HG02642 (cell line): ENCODE data around the gene NCKIPSD.

Experiments used
- ATAC-seq: cut with Tn5 transposase; IDR thresholded peaks from one replicate; pipeline ENCODE4 v1.9.1; 2021; ENCODE audit warnings: mild to moderate bottlenecking; ENCODE audit not compliant: unreplicated experiment, poor library complexity

Gene NCKIPSD

DNA sequence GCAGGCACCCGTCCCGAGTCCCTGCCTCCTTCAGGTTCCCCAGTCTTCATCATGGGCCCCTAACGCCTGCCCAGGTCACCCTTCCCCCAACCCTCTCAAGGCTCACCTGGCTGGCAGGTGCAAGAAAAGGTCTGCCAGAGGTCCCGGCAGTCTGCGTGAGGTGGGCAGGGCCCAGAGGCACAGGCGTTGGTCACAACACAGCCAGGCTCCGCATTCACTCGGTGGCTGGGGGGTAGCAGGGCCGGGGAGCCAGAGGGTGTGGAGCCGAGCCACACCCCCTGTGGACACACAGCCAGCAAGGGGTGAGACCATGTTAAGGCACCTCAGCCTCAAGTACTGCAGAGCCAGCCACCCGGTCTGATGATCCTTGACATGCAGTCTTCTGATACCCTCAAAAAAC is 33.9 kb downstream of the NCKIPSD start:
- no peak for ATAC-seq

DNA sequence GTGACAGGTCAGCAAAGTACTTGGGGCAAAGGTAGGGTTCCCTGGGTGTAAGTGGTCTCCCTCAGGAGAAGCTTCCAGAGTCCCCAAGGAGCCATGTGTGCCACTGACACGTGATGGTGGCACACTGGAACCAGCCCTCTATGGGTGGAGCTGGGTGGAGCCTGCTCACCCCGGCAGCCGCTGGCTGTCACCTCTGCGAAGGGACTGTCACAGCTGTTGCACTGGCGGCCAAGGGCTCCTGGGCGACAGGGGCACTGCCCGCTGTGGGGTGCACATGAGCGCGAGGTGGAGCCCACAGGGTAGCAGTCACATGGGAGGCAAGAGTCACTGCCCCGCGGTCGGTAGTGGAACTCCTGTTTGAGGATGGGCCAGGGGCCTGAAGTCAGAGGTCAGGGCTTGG is 35.0 kb downstream of the NCKIPSD start:
- ATAC-seq, result no peak

DNA sequence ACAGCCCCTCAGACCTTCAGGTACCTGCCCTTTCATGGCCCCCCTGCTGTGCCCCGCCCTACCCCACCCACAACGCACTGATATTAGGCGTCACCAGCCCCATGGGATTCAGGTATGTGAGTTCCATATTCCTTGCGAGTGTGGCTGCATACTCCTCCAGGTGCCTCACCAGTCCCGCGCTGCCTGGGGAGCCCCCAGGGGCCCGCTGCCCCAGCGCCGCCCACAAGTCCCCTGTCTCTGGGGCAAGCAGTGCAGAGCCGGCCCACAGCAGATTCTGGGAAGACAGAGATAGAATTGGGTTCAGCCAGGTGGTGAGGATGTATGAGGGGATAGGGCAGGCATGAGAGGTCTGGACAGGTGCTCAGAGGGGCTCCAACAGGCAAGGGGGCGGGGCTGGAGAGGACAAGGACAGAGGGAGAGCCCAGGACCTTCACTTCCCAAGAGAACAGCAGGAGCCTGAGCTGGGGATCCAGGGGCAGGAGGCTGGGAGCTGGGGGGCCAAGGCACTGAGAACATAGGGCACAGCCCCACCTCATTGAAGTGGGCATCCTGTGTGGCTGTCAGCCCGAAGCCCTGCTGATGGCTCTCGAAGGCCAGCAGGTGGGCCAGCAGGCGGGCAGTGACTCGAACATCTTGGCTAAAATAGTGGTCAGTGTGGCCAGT is 37.4 kb downstream of the NCKIPSD start:
- ATAC-seq, result no peak

DNA sequence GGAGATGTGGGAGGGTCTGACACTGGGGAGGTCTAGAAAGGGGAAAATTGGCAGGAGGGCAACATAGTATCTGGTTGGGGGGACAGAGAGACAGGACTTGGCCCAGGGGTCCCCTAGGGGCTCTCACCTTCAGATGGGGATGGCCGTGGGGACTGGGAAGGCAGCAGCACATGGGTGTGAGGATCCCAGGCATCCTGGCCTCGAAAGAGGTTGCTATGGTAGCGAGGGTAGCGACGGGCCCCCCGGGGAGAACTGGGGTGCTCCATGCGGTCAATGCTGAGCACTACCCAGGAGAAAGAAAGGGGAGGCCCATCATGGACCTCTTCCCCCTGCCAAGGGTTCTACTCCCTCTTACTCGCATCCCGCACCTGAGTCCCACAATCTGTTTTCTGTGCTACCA is 38.0 kb downstream of the NCKIPSD start:
- no peak for ATAC-seq

DNA sequence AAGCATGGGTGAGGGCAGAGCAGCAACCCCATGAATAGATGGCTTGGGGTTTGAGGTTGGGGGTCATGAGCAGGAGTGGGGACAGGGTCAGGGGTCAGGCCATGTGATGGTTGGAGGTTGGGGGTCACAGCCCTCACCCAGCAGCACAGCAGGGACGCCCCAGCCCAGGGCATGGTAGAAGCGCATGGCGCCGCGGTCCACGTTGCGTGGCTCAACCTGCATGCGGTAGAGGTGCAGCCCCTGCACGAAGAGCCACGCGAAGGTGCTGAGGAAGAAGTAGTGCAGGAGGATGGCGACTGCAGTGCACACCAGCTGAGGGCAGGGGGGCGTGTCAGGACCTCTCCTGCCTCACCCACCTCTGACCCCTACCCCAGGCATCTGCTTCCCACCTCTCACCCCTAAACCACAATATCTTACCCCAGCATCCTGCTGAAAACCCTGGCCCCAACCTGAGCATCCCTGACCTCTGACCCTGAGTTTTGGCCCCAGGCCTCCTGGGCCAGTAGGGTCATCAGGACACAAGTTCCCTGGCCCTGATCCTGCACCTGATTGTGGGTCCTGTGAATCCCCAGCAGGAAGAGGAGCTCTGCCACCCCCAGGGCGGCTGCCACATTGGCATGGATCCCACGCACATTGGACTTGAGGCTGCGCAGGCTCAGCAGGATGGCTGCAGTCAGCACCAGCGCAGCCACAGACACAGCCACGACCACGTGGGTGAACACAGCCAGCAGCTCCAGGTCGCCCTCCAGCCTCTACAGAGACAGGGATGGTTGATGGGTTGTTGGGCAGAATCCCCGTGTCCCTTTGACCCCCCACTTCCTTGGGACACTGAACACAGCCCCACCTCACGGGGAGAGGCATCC is 40.6 kb downstream of the NCKIPSD start:
- ATAC-seq, result no peak

DNA sequence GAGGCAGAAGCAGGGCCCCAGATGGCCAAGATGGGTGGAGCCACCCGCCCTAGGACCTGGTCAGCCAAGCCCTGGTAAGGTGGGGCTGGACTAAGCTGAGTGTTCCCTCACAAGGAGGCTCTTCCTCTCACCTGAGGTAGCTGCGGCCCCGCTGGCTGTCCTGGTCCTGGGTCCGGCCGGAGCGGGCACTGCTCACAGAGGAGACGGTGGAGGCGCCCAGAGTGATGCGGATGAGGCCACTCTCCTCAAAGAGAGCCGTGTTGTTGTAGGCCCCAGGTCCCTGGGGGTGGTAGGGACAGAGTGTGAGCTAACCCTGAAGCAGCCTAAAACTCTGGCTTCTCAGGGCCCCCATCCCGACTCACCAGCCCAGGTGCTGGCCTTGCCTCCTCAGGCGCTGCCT is 43.1 kb downstream of the NCKIPSD start:
- no peak for ATAC-seq

DNA sequence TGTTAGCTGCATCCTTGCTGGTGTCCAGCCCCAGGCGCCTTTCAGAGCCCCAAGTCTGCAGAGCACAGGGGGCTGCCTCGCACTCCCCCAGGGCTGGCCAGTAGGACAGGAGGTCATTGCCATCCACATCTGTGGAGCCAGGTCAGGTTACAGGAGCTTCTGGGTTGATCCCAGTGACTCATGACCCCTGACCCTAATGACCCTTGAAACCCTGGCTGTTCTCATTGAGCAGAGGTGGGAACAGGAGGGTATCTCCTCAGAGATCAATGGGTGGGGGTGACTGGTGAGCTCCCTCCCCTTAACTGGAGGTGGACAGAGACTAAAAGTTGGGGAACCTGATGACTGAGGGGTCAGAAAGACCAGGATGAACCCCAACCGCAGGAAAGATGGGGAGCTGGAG is 44.3 kb downstream of the NCKIPSD start:
- no peak for ATAC-seq

DNA sequence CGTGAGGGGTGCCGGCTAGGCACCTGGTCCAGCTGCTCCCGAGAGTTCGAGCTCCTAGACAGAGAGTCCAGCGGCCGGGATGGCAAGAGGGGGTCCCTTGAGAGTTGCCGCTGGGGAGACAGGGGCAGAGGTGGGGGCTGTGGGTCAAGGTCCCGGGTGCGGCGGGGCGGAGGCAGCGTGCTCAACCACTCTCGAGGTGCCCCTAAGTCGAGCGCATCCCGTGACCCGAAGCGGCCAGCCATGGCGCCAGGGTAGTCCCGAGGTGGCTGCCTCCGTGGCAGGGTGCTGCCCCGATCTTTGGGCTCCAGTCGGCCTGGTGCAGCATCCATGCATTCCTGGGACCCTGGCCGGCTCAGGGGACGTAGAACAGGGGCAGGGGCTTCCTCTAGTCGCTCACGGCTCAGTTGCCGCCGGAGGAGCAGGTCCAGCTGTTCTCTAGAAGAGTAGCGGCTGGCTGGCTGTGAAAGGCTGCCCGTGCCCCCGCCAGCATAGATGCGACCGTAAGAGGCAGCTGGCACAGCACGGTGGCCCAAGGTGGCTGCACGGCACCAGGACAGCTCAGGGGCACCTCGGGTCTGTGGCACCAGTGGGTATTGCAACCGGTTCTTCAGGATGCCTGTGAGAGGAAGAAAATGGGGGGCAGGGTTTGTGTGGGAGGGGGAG is 45.6 kb downstream of the NCKIPSD start:
- no peak for ATAC-seq

DNA sequence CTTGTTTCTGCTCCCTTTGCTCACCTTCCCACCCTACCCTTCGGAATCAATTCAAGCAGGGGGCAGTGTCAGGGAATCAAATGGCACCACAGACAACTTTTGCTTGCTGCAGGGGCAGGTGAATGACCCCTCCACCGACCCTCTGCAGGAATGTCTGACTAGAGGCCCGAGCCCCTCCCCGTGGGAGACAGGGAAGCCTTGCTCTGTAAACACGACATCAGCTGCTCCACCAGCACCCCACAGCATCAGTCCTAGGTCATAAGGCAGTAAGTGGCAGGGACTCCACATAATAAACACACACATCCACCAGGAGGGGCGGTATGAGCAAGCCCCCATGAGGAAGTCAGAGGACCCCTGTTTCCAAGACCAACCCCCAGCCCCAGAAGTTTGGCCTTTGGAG is 48.4 kb downstream of the NCKIPSD start:
- ATAC-seq, result no peak

DNA sequence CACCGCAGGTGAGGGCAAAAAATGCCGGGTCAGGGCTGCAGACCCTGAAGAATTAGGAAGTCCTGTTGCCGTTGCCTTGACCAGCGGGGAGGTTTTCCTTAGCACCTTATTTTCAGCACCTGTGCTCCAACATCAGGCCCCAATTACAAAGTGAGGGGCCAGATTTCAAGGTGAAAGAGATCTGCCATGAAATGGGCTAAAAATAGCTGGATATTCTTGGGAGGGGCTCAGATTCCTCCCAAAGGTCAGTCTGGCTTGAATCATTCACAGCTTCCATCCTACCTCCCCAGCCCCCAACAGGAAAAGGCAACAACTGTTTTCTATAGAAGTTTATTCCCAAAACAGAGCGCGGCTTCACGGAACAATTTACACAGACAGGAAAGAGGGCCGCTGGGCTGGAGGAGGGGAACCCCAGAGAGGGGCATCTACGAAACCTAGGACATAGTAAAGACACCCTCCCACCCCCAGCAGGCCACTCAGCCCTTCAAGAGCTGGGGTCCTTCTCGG is 49.5 kb downstream of the NCKIPSD start:
- no peak for ATAC-seq

DNA sequence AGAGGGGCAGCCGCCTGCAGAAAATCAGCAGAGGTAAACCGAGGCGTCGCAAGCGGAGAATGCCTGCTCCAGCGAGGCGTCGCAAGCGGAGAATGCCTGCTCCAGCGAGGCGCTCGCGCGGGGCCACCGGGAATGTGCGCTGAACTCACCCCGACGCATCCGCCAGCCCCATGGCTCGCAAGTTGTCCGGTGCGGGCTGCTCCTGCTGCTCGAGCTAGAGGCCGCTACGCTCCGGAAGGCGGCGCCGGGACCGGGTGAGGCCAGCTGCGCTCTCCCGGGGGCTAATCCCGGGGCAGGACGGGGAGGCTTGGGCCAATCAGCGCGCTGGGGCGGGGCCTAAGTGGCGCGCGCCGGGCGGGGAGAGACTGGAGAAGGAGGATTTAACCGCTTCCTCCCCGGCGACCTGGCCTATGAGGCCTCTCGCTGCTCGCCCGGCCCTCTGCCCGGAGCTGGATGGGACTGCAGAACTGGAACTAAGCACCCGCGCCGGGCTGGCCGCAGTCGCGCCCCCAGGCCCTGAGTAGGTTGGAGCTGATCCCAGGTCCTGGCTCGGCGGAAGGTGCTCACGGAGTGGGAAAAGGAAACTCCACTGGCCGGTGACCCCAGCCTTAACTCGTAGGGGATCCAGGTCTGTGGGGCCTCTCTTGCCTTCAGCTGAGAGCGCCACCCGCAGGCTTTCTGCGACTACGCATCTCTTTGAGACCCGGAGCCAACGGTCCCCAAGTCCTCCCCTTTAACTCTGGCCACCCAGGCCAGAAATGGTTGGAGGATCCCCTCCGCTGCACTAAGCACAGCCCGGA is 50.3 kb downstream of the NCKIPSD start, which contains the start of gene SLC26A6:
Gene SLC26A6 (minus strand): TSS at position 240 of the 800 bp plus-strand sequence. CDS start 68 bp downstream, at position 172.
- ATAC-seq, result peak; percentile 92

DNA sequence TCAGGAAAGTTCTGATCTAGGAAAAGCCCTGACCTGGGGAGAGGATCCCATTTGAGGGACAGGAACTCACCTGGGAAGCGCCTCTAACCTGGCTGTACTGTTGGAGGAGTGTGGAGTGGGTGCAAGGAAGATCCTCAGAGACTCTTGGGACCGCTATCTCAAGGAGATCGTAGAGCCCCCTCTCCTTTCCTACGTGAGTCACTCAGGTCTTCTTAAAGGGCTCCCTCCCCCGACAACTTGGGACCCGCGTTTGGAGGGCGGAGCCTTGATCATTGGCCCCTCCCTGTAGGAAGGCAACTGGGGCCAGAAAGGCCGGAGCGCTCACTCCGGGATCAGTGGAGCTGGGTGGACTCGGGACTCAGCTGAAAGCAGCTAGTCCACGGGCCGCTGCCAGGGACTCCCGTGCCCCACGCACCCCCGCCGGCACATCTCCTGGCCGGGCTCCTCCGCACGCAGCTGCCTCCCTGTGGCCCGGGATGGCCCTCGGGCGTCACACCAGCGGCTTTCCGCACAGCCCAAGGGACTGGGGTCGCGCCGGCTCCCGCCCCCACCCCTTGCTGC is 51.0 kb downstream of the NCKIPSD start:
- ATAC-seq, result peak; percentile 23

DNA sequence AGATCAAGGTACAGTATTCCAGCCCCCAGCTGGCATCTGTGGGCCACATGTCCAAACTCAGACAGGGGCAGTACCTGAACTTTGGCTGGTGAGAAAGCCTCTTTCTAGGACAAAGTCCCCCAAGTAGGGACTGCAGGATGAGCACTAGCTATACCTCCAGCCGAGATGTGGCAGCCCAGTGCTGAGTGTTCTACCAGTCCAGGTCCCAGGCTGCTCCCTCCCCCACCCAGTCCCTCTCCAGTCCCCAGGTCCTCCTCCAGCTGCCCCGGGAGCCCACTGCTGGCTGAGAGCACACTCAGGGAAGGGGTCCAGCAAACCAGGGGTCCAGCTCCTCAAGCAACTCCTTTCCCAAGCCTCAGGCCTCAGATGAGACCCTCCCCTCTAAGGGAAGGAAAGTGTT is 52.0 kb downstream of the NCKIPSD start:
- no peak for ATAC-seq

DNA sequence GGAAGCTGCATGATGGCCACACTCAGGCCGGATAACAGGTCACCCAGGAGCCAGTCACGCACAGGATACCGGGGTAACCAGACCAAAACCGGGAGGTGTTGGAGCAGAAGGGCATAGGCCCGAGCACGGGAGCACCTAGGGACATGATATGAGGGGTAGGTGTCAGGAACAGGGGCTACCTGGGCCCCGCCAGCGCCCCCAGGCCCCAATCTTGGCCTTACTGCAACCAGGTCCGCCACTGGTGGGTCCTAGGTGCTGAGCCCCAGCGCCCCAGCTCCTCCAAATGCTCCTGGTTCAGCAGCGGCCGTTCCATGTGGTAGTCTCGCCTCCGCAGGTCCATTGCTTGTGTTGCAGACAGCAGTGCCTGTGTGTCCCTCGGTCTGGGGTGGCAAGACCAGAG is 52.5 kb downstream of the NCKIPSD start:
- no peak for ATAC-seq

DNA sequence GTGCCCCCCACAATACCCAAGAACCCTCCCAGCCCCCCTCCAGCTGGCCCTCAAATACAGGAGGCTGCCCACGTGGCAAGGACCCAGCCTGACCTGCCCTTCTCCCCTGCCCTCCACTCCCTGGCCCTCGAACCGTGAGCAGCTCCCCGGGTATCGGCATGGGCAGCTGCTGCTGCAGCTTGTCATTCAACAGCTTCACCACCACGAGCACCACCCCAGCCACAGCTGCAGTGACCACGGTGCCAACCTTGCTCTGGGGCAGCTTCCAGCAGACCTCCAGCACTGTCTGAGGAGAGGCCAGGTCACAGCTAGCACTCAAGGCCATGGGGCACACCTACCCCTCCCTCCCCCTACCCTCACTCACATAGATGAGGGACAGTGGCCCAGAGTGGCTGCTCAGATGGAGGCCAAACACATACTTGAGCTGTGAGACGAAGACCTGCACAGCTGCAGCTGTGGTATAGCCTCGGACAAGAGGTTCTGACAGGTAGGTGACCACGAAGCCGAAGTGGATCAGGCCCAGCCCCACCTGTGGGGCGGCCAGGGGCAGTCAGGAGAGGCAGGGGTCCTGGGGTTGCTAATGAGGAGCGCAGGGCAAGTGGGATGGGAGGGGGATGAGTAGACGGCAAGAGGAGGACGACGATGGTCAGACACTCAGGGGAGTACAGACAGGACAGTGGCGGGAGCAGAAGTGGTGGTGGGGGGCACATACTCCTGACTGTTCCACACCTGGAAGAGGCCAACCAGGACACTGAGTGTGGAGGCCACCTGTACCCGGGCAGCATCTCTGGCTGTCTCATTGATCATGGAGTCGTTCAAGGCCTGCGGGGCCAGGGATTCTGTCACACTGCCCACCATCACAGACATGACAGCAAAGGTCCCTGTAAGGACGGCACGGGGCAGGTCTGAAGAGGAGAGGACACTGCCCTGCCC is 53.9 kb downstream of the NCKIPSD start:
- ATAC-seq, result no peak

DNA sequence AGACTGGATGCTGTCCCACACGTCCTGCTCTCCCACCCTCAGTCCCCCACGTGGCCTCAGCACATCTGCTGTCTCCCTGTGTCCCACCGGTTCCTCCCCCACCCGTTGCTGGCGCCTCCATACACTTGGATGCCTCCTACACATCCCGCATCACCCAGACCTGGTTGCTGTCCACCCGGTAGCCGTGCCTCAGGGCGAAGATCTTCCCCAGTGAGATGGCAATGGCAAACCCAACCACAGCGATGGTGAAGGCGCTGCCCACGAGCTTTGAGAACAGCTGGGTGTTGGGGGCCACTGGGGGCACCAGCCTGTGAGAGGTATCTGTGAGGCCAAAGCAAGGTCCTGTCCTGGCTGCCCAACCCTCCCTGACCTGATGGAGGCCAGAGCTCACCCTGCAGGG is 54.9 kb downstream of the NCKIPSD start:
- ATAC-seq, result no peak

DNA sequence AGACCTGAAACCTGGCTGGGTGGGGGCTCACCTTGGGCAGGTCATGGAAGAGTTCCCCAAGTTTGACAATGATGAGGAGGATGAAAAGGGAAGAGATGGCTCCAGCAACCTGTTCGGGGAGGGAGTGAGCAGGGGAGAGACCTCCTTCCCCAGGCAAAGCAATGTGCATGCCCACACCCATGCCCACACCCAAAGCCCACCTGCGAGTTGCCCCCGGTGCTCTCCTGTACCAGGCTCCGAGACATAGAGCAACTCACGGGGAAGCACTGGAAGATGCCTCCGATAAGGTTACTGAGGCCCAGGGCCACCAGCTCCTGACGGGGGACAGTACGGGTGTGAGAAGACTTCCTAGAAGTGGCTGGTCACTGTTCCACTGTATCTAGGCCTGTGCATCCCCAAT is 55.3 kb downstream of the NCKIPSD start:
- no peak for ATAC-seq

DNA sequence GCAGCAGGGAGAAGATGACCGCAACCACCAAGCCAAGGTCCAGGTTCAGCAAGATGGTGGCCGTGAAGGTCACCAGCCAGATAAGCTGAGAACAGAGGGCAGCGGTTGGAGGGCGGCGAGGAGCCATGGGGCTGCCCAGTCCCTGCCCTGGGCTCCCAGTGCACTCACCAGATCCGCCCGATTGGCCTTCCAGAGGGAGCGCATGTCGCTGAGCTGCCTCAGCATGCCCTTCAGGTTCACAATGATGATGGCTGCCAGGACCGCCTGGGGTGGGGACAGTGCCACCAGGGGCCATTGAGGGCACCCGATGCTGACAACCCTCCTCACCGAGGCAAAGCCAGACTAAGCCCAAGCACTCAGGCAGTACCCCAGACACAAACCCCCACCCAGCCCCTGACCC is 55.8 kb downstream of the NCKIPSD start:
- ATAC-seq, result no peak
